NCI-H2107 treated with DMSO at 0.1 percent for 48 hours (cell line): ENCODE results near the gene PBXIP1.
A peak's percentile ranks its signal among the peaks of the same experiment; 100 is the strongest.

Experiments used
- DNase-seq: peaks from one replicate; lab custom pipeline; 2025; ENCODE audit not compliant: unreplicated experiment; lab: John Stamatoyannopoulos, UW

The PBXIP1 gene

GRCh38 chr1:154955718-154956543, at the start of gene PBXIP1:
TSS of gene PBXIP1 (minus strand) at chr1:154956099. CDS start at chr1:154953721, 2,378 bp downstream.
- peak; percentile 93 for DNase-seq

- DNase-seq, result no peak
Measured at GRCh38 chr1:155005076-155006011, 49.4 kb upstream of the PBXIP1 start.

- DNase-seq, result no peak
Measured at GRCh38 chr1:155004352-155005075, 48.6 kb upstream of the PBXIP1 start.

GRCh38 chr1:155003766-155004351, 48.0 kb upstream of the PBXIP1 start:
- DNase-seq, result no peak

GRCh38 chr1:155003227-155003765, 47.4 kb upstream of the PBXIP1 start:
- peak; percentile 37 for DNase-seq

- no peak for DNase-seq
Measured at GRCh38 chr1:155002464-155003226, 46.7 kb upstream of the PBXIP1 start, which contains the start of gene ZBTB7B. TSS of gene ZBTB7B (plus strand) at chr1:155002802. CDS start at chr1:155014661, 11,859 bp downstream.

- peak; percentile 99 for DNase-seq
Measured at GRCh38 chr1:155001675-155002463, 46.0 kb upstream of the PBXIP1 start.

GRCh38 chr1:155001425-155001674, 45.5 kb upstream of the PBXIP1 start:
- DNase-seq, result no peak

GRCh38 chr1:155000726-155001424, 45.0 kb upstream of the PBXIP1 start:
- peak; percentile 79 for DNase-seq

GRCh38 chr1:155000411-155000725, 44.5 kb upstream of the PBXIP1 start:
- no peak for DNase-seq

- DNase-seq, result peak; percentile 50
Measured at GRCh38 chr1:154999571-155000410, 43.9 kb upstream of the PBXIP1 start.

GRCh38 chr1:154998818-154999570, 43.1 kb upstream of the PBXIP1 start:
- peak; percentile 61 for DNase-seq

GRCh38 chr1:154998201-154998780, 42.4 kb upstream of the PBXIP1 start:
- no peak for DNase-seq

GRCh38 chr1:154996966-154997701, 41.2 kb upstream of the PBXIP1 start:
- no peak for DNase-seq

- peak; percentile 37 for DNase-seq
Measured at GRCh38 chr1:154995301-154995983, 39.5 kb upstream of the PBXIP1 start.
